Measurements from ENCODE around the gene SH2D6.

DNA sequence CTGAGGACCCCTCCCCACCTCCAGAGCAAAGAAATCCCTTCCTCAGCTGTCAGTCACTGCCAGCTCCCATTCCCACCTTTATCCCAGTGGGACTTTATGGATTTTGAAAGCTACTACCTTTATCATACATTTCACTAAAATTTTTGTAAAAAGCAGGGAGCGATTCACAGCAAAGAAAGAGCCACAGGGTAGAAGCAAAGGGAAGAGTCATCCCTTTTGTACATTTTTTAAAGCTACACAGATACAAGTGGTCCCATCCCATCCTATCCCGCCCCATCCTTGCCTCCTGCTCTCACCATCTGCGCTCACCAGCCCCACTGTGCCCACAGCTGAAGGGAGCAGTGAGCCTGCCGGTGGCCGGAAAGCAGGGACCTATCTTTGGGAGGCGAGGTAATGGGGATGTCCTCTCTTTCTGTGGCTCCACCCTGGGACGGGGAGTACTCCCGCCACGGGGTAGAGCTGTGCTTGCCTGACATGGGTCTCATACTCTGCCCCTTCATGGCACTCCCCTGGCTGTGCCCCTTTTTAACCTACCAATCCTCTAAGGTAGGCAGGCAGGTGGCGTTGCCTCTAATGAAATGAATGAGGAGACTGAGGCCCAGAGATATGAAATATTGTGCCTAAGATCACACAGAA, 13.2 kb downstream of the SH2D6 start:
- TF ChIP-seq, protein P1, sequence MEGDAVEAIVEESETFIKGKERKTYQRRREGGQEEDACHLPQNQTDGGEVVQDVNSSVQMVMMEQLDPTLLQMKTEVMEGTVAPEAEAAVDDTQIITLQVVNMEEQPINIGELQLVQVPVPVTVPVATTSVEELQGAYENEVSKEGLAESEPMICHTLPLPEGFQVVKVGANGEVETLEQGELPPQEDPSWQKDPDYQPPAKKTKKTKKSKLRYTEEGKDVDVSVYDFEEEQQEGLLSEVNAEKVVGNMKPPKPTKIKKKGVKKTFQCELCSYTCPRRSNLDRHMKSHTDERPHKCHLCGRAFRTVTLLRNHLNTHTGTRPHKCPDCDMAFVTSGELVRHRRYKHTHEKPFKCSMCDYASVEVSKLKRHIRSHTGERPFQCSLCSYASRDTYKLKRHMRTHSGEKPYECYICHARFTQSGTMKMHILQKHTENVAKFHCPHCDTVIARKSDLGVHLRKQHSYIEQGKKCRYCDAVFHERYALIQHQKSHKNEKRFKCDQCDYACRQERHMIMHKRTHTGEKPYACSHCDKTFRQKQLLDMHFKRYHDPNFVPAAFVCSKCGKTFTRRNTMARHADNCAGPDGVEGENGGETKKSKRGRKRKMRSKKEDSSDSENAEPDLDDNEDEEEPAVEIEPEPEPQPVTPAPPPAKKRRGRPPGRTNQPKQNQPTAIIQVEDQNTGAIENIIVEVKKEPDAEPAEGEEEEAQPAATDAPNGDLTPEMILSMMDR (IDR thresholded peaks at IDR 0.05; ENCODE audit: insufficient read depth, low read length, poor library complexity, severe bottlenecking): no peak
- no peak for TF ChIP-seq EZH2phosphoT487 (conservative IDR thresholded peaks at IDR 0.05; ENCODE audit: low read length)

Data from SU-DHL-6 (cell line).